HG02623 (cell line): ENCODE measurements around the gene QRICH2.
A peak's percentile ranks its signal among the peaks of the same experiment; 100 is the strongest.
"Not testable (repeated sequence)": the region's sequence is repeated elsewhere in the genome, so short reads cannot be mapped to it uniquely, and the experiment has no call there.

Source experiments
- ATAC-seq: cut with Tn5 transposase; IDR thresholded peaks from one replicate; pipeline ENCODE4 v1.9.1; 2021; ENCODE audit warnings: moderate library complexity; ENCODE audit not compliant: unreplicated experiment

Gene QRICH2

GRCh38 chr17:76268015-76268749 lies 39.9 kb downstream of the QRICH2 start:
- ATAC-seq = no peak

- ATAC-seq = not testable (repeated sequence)
These were observed 40.5 kb downstream of the QRICH2 start for GRCh38 chr17:76267581-76268001.

GRCh38 chr17:76267051-76267576 lies 41.0 kb downstream of the QRICH2 start:
- ATAC-seq = no peak

- no peak for ATAC-seq
These were observed 41.7 kb downstream of the QRICH2 start for GRCh38 chr17:76266244-76266938.

- ATAC-seq = no peak
These were observed 42.3 kb downstream of the QRICH2 start for GRCh38 chr17:76265624-76266243.

GRCh38 chr17:76264755-76265623 lies 43.1 kb downstream of the QRICH2 start, which contains the start of gene UBALD2:
Gene UBALD2, plus strand, starts transcription at chr17:76265348. Its CDS starts 158 bp downstream, at chr17:76265506.
- peak; percentile 78 for ATAC-seq

- no peak for ATAC-seq
These were observed 43.7 kb downstream of the QRICH2 start for GRCh38 chr17:76264425-76264754.

- ATAC-seq = no peak
These were observed 44.2 kb downstream of the QRICH2 start for GRCh38 chr17:76263896-76264295.

GRCh38 chr17:76262732-76263344 lies 45.2 kb downstream of the QRICH2 start:
- ATAC-seq = no peak

GRCh38 chr17:76261421-76262215 lies 46.5 kb downstream of the QRICH2 start:
- ATAC-seq = no peak

- no peak for ATAC-seq
These were observed 47.4 kb downstream of the QRICH2 start for GRCh38 chr17:76260669-76261068.

GRCh38 chr17:76260220-76260619 lies 47.9 kb downstream of the QRICH2 start:
- ATAC-seq = no peak

- not testable (repeated sequence) for ATAC-seq
These were observed 51.5 kb downstream of the QRICH2 start for GRCh38 chr17:76256430-76257050.

GRCh38 chr17:76255801-76256429 lies 52.2 kb downstream of the QRICH2 start:
- no peak for ATAC-seq

GRCh38 chr17:76254275-76254674 lies 53.8 kb downstream of the QRICH2 start:
- no peak for ATAC-seq

GRCh38 chr17:76253841-76254240 lies 54.2 kb downstream of the QRICH2 start:
- ATAC-seq = no peak

- not testable (repeated sequence) for ATAC-seq
These were observed 54.9 kb downstream of the QRICH2 start for GRCh38 chr17:76252967-76253766.
